Measurements from ENCODE around the gene APOBEC4. TPM values are rescaled to one million over a fixed set of nuclear protein-coding genes. Genes with fewer than 3 reads are reported as not detected.

The APOBEC4 gene
- polyA plus RNA-seq, 1 of the 3 experiments (the other 2 are of a cell fraction) = not detected

DNA sequence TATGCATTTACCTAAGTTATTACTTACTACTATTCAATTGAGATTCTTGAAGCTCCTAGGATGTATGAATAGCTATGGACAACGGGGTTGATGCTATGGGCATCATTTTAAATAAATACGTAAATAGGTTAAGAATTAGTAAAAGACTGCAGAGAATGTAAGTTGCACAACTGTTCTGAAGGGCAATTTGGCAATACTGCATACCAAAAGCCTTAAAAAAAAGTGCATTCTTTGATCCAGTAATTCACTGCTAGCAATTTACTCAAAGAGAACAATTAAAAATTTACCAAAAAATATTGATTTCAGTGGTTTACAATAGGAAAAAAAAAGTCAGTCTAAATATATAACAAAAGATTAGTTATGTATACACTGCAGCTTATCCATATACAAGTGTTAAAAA is 21.0 kb downstream of the APOBEC4 start:
- H3K27me3 ChIP-seq (ENCODE audit: insufficient read depth) = no peaks in the 10 kb centered on the region
- H3K9ac ChIP-seq = peak overlapping the region; percentile 91; the same call in 1 of the 2 replicates
- CTCF ChIA-PET = interaction anchor here (0.8 to 2.2 kb wide), 8 partner anchors 10 to 402 kb away, joined by 3 to 8 read pairs (median 4); no protein-coding TSS in a partner anchor
- no peak overlapping the region for H2AFZ ChIP-seq (ENCODE audit: low read depth)
- peaks cover 90% of the 10 kb centered on the region for H3K79me2 ChIP-seq (ENCODE audit: insufficient read depth)
- H3F3A ChIP-seq (replicated peaks; ENCODE audit: insufficient read depth) = peaks cover 30% of the 10 kb centered on the region
- H3K36me3 ChIP-seq (replicated peaks in 1 of 2; ENCODE audit: control insufficient read depth in 1 of 2, insufficient read depth in 2 of 2, low read length in 1 of 2) = peaks cover 54 to 55% of the 10 kb centered on the region in 2 experiments
- no peak for DNase-seq
- 46% methylated on average over 2 of the region's 2 CpGs for WGBS (ENCODE audit: low lambda C conversion rate)
- no peak overlapping the region for H3K27ac ChIP-seq (ENCODE audit: low read depth in 2 of 2, low read length in 1 of 2)
- H3K4me1 ChIP-seq (ENCODE audit: control insufficient read depth in 1 of 2, insufficient read depth in 2 of 2, low read depth in 1 of 2, low read length in 1 of 2) = peaks cover 27 to 28% of the 10 kb centered on the region in 2 experiments; a peak in 3 of 4 replicates
- peak overlapping the region; percentile 83 for H3K4me2 ChIP-seq
- peak overlapping the region; percentile 85 to 92; a peak in 3 of 4 replicates for H3K4me3 ChIP-seq (ENCODE audit: low read depth in 2 of 2, low read length in 1 of 2)
- peaks cover 47% of the 10 kb centered on the region for H4K20me1 ChIP-seq (ENCODE audit: insufficient read depth)
- H3K9me3 ChIP-seq = no peaks in the 10 kb centered on the region
- POLR2A ChIA-PET = no interaction called here
- TF ChIP-seq, protein P1, sequence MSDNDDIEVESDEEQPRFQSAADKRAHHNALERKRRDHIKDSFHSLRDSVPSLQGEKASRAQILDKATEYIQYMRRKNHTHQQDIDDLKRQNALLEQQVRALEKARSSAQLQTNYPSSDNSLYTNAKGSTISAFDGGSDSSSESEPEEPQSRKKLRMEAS (IDR thresholded peaks at IDR 0.05; ENCODE audit: low read depth) = no peak
- no peak for TF ChIP-seq USF1 (IDR thresholded peaks at IDR 0.05; ENCODE audit: borderline replicate concordance, low read depth)
- no peak for TF ChIP-seq ELF1 (IDR thresholded peaks at IDR 0.05)
- TF ChIP-seq TEAD4 (IDR thresholded peaks at IDR 0.05; ENCODE audit: borderline replicate concordance, insufficient read depth) = no peak
- TF ChIP-seq YY1 (IDR thresholded peaks at IDR 0.05; ENCODE audit: low read depth) = no peak
- TF ChIP-seq MXI1 (IDR thresholded peaks at IDR 0.05; ENCODE audit: low read depth, low read length) = no peak
- no peak for TF ChIP-seq RAD21 (IDR thresholded peaks at IDR 0.05; ENCODE audit: low read length)
- TF ChIP-seq POLR2AphosphoS5 (IDR thresholded peaks at IDR 0.05; ENCODE audit: low read depth, low read length) = no peak
- no peaks in the 10 kb centered on the region for H3K9me2 ChIP-seq

DNA sequence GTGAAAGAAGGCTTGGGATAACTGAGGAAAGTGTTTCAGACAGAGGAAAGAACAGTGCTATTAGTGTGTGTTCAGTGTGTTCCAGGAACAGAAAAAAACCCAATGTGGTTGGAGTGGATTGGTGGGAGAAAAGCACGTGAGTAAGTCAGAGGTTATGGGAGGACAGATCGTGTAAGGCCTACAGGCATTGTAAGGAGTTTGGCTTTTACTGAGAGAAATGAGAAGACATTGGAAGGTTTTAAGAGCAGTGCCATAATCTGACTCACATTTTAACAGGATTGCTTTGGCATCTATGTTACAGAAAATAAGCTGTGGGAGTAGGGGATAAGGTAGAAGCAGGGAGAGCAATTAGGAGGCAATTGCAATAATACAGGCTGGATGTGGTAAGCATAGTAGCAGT is 22.4 kb downstream of the APOBEC4 start:
- ChIA-PET CTCF (interaction anchor here (1.0 kb wide), 1 partner anchor 437 kb away, joined by 3 read pairs; no protein-coding TSS in a partner anchor), POLR2A (no interaction called here)
- 93% methylated on average over 2 of the region's 2 CpGs for WGBS (ENCODE audit: low lambda C conversion rate)
- Histone ChIP-seq H3K9me2 (no peaks in the 10 kb centered on the region), H2AFZ (ENCODE audit: low read depth) (no peak overlapping the region), H3F3A (replicated peaks; ENCODE audit: insufficient read depth) (peaks cover 32% of the 10 kb centered on the region), H3K9me3 (no peaks in the 10 kb centered on the region), H3K79me2 (ENCODE audit: insufficient read depth) (peaks cover 96% of the 10 kb centered on the region), H4K20me1 (ENCODE audit: insufficient read depth) (peaks cover 54% of the 10 kb centered on the region), H3K4me3 (ENCODE audit: low read depth in 2 of 2, low read length in 1 of 2) (no peak overlapping the region), H3K4me1 (ENCODE audit: control insufficient read depth in 1 of 2, insufficient read depth in 2 of 2, low read depth in 1 of 2, low read length in 1 of 2) (peaks cover 22 to 41% of the 10 kb centered on the region in 2 experiments; a peak in 3 of 4 replicates), H3K4me2 (peak overlapping the region; percentile 21; the same call in 1 of the 2 replicates), H3K27me3 (ENCODE audit: insufficient read depth) (no peaks in the 10 kb centered on the region), H3K36me3 (replicated peaks in 1 of 2; ENCODE audit: control insufficient read depth in 1 of 2, insufficient read depth in 2 of 2, low read length in 1 of 2) (peaks cover 68% of the 10 kb centered on the region in 2 experiments), H3K9ac (no peak overlapping the region), H3K27ac (ENCODE audit: low read depth in 2 of 2, low read length in 1 of 2) (no peak overlapping the region)
- DNase-seq = no peak
- TF ChIP-seq FOXM1 (IDR thresholded peaks at IDR 0.05; ENCODE audit: low read depth) (no peak), IRF3 (IDR thresholded peaks at IDR 0.05; ENCODE audit: low read depth, low read length) (no peak), NRF1 (IDR thresholded peaks at IDR 0.05; ENCODE audit: low read depth, low read length) (no peak), MXI1 (IDR thresholded peaks at IDR 0.05; ENCODE audit: low read depth, low read length) (no peak), FOXJ3 (CRISPR knock-in tag; IDR thresholded peaks at IDR 0.05) (no peak), GATA2 (CRISPR knock-in tag; IDR thresholded peaks at IDR 0.05) (no peak), POLR2AphosphoS5 (IDR thresholded peaks at IDR 0.05; ENCODE audit: low read depth, low read length) (no peak), ZBTB33 (IDR thresholded peaks at IDR 0.05; ENCODE audit: borderline replicate concordance, low read depth) (no peak), SMC3 (IDR thresholded peaks at IDR 0.05; ENCODE audit: low read depth, low read length) (no peak), JUND (IDR thresholded peaks at IDR 0.05) (no peak)
- TF ChIP-seq, protein P1 (IDR thresholded peaks at IDR 0.05; ENCODE audit: low read depth) = no peak

All from SK-N-SH (cell line).